AML-193 (cell line): ENCODE results near the gene NKG7.

Source experiments
- DNase-seq, 2 experiments: peaks; one replicate each; lab custom pipeline; 2025; lab: John Stamatoyannopoulos, UW

Gene NKG7

GRCh38 chr19:51337141-51337860 is 35.2 kb downstream of the NKG7 start:
- no peak for DNase-seq

DNA sequence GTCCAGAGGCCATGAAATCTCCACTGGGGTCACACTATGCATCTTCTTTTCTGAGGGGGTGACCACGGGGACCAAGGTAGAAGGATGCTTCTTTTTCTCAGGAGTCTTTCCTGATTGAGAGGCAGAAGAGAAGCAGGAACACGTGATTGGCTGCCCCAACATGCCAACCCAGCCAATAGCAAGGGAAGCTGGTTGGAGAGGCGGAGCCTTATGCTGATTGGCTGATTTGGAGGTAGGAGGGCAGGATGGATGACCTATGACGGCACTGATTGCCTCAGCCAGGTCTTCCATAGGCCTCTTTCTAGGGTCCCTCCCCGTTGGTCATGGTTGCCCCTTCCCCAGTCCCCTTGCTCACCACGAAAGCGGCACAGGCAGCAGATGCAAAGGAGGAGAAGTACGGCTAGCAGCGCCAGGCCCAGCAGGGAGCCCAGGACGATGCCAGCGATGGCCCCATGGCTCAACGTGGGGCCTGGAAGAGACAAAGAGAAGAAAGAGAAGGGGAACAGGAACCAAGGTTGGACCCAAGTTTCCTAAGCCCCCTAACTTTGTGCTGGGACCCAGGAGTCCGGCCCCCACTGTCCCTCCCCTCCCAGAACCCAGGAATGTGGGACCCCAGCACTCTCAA is 38.5 kb downstream of the NKG7 start:
- no peak for DNase-seq

DNA sequence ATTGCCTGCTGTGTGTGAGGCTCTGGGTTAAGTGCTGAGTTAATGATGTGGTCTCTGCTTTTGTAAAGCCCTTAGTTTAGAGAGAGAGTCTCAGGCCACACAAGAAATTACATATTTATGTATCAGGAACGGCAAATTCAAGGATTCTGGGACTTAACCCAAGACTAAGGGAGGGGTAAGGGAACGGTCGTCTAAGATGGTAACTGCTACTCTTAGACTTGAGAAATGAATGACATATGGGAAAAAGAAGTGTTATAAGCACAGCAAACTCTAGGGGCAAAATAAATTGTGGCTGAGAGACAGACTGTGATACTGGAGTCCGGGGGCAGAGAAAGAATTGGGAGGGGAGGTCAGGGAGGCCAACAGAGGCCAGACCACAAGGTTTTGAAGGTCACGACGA is 40.7 kb downstream of the NKG7 start:
- no peak for DNase-seq

DNA sequence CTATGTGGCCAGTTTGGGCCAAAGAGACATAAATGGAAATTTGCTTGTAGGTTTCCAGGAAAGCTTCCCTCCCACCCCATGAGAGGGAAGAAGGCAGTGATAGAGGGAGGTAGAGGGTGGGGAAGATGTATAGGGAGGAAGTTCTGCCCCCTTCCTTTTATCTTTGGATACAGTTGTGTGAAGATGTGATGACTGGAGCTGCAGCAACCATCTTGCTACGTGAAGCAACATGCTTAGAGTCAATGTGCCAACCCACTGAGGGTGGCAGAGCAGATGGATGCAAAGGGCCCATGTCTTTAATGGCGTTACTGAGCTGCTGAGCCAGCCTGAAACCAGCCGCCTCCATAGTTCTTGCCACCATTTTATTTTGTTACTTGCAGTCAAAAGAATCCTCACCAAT is 41.3 kb downstream of the NKG7 start:
- DNase-seq = no peak

GRCh38 chr19:51330366-51330765 is 42.1 kb downstream of the NKG7 start:
- no peak for DNase-seq

DNA sequence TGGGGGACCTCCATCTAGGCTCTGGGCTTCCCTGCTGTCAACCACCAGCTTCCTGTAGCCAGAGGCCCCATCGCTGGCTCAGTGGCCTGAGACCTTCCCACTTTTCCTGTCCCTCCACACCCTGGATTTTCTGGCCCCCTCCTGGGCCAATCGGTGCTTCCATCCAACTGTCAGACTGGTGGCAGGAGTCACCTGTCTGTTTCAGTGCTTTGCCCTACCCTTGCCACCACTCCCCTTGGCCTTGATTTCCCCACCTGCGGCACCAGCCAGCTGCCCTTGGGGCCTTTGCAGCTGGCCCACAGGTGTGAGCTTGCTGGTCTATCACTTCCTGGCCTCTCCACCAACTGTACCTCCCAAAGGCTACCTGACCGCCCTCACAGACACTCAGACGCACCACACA is 43.0 kb downstream of the NKG7 start:
- no peak for DNase-seq

DNA sequence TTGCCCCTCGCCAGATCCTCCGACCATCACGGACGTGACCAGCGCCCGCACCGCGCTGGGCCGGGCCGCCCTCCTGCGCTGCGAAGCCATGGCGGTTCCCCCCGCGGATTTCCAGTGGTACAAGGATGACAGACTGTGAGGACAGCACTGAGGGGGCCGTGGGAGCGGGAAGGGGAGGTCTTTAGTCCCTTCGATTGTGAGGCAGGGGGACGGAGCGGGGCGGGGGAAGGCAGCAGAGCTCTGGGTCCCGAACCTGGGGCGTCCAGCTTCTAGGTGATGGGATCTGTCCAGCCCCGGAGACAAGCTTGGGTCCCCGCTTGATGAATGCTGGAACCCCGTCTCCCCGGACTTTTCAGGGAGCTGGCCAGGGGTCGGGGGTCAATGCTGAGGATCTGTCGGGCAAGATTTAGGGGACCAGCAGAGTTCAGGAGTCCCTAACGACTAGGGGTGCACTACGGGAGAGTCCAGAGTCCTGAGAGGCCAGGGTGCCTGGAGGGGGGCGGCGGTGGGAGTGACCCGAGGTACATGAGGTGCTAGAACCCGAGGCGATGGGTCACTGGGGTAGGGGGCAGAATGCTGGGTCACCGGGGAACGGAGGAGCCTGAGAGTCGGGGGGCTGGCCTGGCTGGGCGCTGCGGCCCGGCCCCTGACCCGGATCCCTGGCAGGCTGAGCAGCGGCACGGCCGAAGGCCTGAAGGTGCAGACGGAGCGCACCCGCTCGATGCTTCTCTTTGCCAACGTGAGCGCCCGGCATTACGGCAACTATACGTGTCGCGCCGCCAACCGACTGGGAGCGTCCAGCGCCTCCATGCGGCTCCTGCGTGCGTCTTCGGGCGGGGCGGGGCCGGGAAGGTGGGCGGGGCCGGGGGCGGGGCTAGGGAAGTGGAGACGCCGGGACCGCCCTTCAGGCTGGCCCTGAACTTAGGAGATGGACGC is 45.1 kb downstream of the NKG7 start:
- DNase-seq = no peak

- DNase-seq = no peak
These were observed 46.0 kb downstream of the NKG7 start for GRCh38 chr19:51326216-51327065.

GRCh38 chr19:51325161-51325976 is 47.1 kb downstream of the NKG7 start:
- no peak for DNase-seq

GRCh38 chr19:51324167-51324481 is 48.3 kb downstream of the NKG7 start:
- no peak for DNase-seq

DNA sequence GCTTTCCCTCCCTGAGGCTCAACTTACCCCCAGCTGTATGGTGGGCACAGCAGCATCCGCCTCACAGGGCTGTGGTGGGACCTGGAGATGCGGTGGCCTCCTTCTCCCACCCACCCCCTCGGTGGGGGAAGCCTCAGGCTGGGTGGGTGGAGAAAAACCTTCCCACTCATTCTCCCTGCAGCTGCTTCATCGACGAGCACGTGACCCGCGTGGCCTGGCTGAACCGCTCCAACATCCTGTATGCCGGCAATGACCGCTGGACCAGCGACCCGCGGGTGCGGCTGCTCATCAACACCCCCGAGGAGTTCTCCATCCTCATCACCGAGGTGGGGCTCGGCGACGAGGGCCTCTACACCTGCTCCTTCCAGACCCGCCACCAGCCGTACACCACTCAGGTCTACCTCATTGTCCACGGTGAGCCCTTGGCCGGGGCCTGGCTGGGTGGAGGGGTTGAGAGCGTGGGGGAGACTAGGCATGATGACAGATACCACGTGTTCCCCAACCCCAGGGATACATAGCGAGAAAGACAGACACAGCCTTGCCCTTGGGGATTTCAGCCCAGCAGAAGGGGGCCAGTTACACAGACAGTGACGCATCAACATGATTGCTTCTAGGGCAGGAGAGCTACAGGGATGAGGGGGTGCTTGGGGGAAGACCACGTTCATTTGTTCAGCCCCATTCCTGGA is 48.8 kb downstream of the NKG7 start:
- no peak for DNase-seq

GRCh38 chr19:51321799-51322198 is 50.7 kb downstream of the NKG7 start:
- no peak for DNase-seq
